ENCODE data around the gene SPINT3. TPM values are rescaled to one million over a fixed set of nuclear protein-coding genes. Genes with fewer than 3 reads are reported as not detected.

SPINT3 gene
- total and polyA plus RNA-seq, 12 donors, result not detected

- H3K27me3 ChIP-seq, result peaks cover 0 to 32% (median 10%) of the 10 kb centered on the region in 7 donors
- ATAC-seq, result no peak
- no peaks in the 10 kb centered on the region for H3K9me3 ChIP-seq
- no peak for DNase-seq
- no peaks in the 10 kb centered on the region for H3K4me1 ChIP-seq
- no peak for TF ChIP-seq CTCF (IDR thresholded peaks at IDR 0.05)
- no peaks in the 10 kb centered on the region for H3K36me3 ChIP-seq
- 65 to 68% methylated on average over 1 of the region's 1 CpG for WGBS, 2 donors
- intact Hi-C loops (cut with DNase I), result no loop called here
- H3K4me3 ChIP-seq, result no peak overlapping the region
- no peak overlapping the region for H3K27ac ChIP-seq
Measured at GRCh38 chr20:45523821-45524220, 8.4 kb upstream of the SPINT3 start.

- Histone ChIP-seq H3K9me3 (no peaks in the 10 kb centered on the region), H3K27me3 (peaks cover 0 to 39% (median 13%) of the 10 kb centered on the region in 7 donors)
- intact Hi-C loops (cut with DNase I), result no loop called here
Measured at GRCh38 chr20:45518282-45518681, 2.9 kb upstream of the SPINT3 start.

GRCh38 chr20:45510242-45510862, 5.1 kb downstream of the SPINT3 start:
- intact Hi-C loops (cut with DNase I), result no loop called here
- Histone ChIP-seq H3K4me3 (no peak overlapping the region), H3K36me3 (no peaks in the 10 kb centered on the region), H3K4me1 (no peaks in the 10 kb centered on the region), H3K27ac (no peak overlapping the region), H3K9me3 (no peaks in the 10 kb centered on the region), H3K27me3 (peaks cover 0 to 26% (median 10%) of the 10 kb centered on the region in 7 donors)
- no peak for TF ChIP-seq CTCF (IDR thresholded peaks at IDR 0.05)
- ATAC-seq (no peak), DNase-seq (no peak)
- WGBS, 2 donors, result 61% methylated on average over 5 of the region's 5 CpGs

More at GRCh38 chr20:45518282-45518681, 2.9 kb upstream of the SPINT3 start:
- DNase-seq (no peak), ATAC-seq (no peak)
- Histone ChIP-seq H3K36me3 (no peaks in the 10 kb centered on the region), H3K4me1 (no peaks in the 10 kb centered on the region), H3K4me3 (no peak overlapping the region), H3K27ac (no peak overlapping the region)
- no peak for TF ChIP-seq CTCF (IDR thresholded peaks at IDR 0.05)
- 46 to 68% methylated on average over 2 of the region's 2 CpGs for WGBS, 2 donors

- WGBS, 2 donors, result 47 to 48% methylated on average over 4 of the region's 4 CpGs
- H3K4me3 ChIP-seq, result no peak overlapping the region
- ATAC-seq, result no peak
- no peak for DNase-seq
- no peak overlapping the region for H3K27ac ChIP-seq
- H3K27me3 ChIP-seq, result peaks cover 0 to 32% (median 19%) of the 10 kb centered on the region in 7 donors
- no peaks in the 10 kb centered on the region for H3K9me3 ChIP-seq
- H3K36me3 ChIP-seq, result no peaks in the 10 kb centered on the region
- no peak for TF ChIP-seq CTCF (IDR thresholded peaks at IDR 0.05)
- intact Hi-C loops (cut with DNase I), result no loop called here
- H3K4me1 ChIP-seq, result no peaks in the 10 kb centered on the region
Measured at GRCh38 chr20:45509091-45509490, 6.3 kb downstream of the SPINT3 start.
